ENCODE measurements around the gene AFF3. TPM values are rescaled to one million over a fixed set of nuclear protein-coding genes. Genes with fewer than 3 reads are reported as not detected.
A peak's percentile ranks its signal among the peaks of the same experiment; 100 is the strongest.

The AFF3 gene
- polyA plus RNA-seq, 1 donor (not counting 4 experiments of a cell fraction or from before 2014, with no cell fraction given) = not detected

DNA sequence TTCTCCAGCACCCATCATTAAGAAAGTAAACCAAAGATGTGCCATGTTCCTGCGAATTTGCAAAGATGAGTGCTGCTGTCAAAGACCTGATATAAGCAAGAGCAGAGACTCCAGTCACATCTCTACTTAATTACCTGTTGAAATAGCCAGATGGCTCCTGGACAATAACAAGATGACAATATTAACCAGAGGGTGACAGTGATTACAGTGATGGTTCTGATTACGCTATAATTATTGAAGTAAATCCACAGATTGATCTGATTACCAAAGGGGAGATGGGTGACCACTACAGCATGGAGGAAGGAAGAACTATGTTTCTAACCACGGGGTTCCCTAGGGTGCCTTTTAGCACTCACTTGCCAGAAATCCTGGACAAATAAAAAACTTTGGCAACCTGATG, 36.5 kb upstream of the AFF3 start:
- DNase-seq (ENCODE audit: low read depth, low spot score) (no peak), FAIRE-seq (no peak)
- no peak for TF ChIP-seq EZH2 (IDR thresholded peaks at IDR 0.05; ENCODE audit: low read length)
- no peak for TF ChIP-seq CTCF (optimal IDR thresholded peaks at IDR 0.05 in 1 of 3, IDR thresholded peaks at IDR 0.05 in 1 of 3, conservative IDR thresholded peaks at IDR 0.05 in 1 of 3; ENCODE audit: extremely low read depth in 1 of 3, insufficient read depth in 2 of 3, low read length in 3 of 3)
- no peaks in the 10 kb centered on the region for H3K4me1 ChIP-seq (ENCODE audit: control insufficient read depth, extremely low read depth, insufficient read depth, low read length)
- no peak overlapping the region for H3K4me2 ChIP-seq (ENCODE audit: control insufficient read depth, extremely low read depth, insufficient read depth, low read depth, low read length)
- H3K9me3 ChIP-seq (ENCODE audit: control insufficient read depth, low read depth, low read length) = no peaks in the 10 kb centered on the region
- H3K4me3 ChIP-seq (ENCODE audit: control insufficient read depth in 2 of 3, extremely low read depth in 1 of 3, insufficient read depth in 2 of 3, low read depth in 1 of 3, low read length in 3 of 3) = no peak overlapping the region
- H3K27me3 ChIP-seq (ENCODE audit: control insufficient read depth, extremely low read depth, insufficient read depth, low read length) = no peaks in the 10 kb centered on the region
- dilution Hi-C loops (cut with MboI; ENCODE audit: extremely low pct_ligation_motif_present, low sequenced_read_pairs) = no loop called here
- no peak overlapping the region for H3K9ac ChIP-seq (ENCODE audit: control insufficient read depth, extremely low read depth, insufficient read depth, low read length)
- no peaks in the 10 kb centered on the region for H3K9me1 ChIP-seq (ENCODE audit: control insufficient read depth, extremely low read depth, insufficient read depth, low read length)
- H3K36me3 ChIP-seq (ENCODE audit: control insufficient read depth in 2 of 2, extremely low read depth in 1 of 2, insufficient read depth in 2 of 2, low read length in 2 of 2) = no peaks in the 10 kb centered on the region
- no peaks in the 10 kb centered on the region for H4K20me1 ChIP-seq (ENCODE audit: control insufficient read depth, extremely low read depth, insufficient read depth, low read length)
- H2AFZ ChIP-seq (ENCODE audit: control insufficient read depth, low read length) = no peak overlapping the region
- no peaks in the 10 kb centered on the region for H3K79me2 ChIP-seq (ENCODE audit: control insufficient read depth, insufficient read depth, low read length)
- no peak overlapping the region for H3K27ac ChIP-seq (ENCODE audit: control insufficient read depth, insufficient read depth, low read length)

- no peak overlapping the region for H3K9ac ChIP-seq (ENCODE audit: control insufficient read depth, extremely low read depth, insufficient read depth, low read length)
- H2AFZ ChIP-seq (ENCODE audit: control insufficient read depth, low read length) = no peak overlapping the region
- no peaks in the 10 kb centered on the region for H3K4me1 ChIP-seq (ENCODE audit: control insufficient read depth, extremely low read depth, insufficient read depth, low read length)
- H3K4me2 ChIP-seq (ENCODE audit: control insufficient read depth, extremely low read depth, insufficient read depth, low read depth, low read length) = no peak overlapping the region
- dilution Hi-C loops (cut with MboI; ENCODE audit: extremely low pct_ligation_motif_present, low sequenced_read_pairs) = no loop called here
- no peak for FAIRE-seq
- no peaks in the 10 kb centered on the region for H4K20me1 ChIP-seq (ENCODE audit: control insufficient read depth, extremely low read depth, insufficient read depth, low read length)
- no peak for DNase-seq (ENCODE audit: low read depth, low spot score)
- no peaks in the 10 kb centered on the region for H3K9me1 ChIP-seq (ENCODE audit: control insufficient read depth, extremely low read depth, insufficient read depth, low read length)
- H3K4me3 ChIP-seq (ENCODE audit: control insufficient read depth in 2 of 3, extremely low read depth in 1 of 3, insufficient read depth in 2 of 3, low read depth in 1 of 3, low read length in 3 of 3) = no peak overlapping the region
- TF ChIP-seq CTCF (optimal IDR thresholded peaks at IDR 0.05 in 1 of 3, IDR thresholded peaks at IDR 0.05 in 1 of 3, conservative IDR thresholded peaks at IDR 0.05 in 1 of 3; ENCODE audit: extremely low read depth in 1 of 3, insufficient read depth in 2 of 3, low read length in 3 of 3) (peak in 2 of 3 experiments; percentile 24 to 29), EZH2 (IDR thresholded peaks at IDR 0.05; ENCODE audit: low read length) (no peak)
- H3K27me3 ChIP-seq (ENCODE audit: control insufficient read depth, extremely low read depth, insufficient read depth, low read length) = no peaks in the 10 kb centered on the region
- no peak overlapping the region for H3K27ac ChIP-seq (ENCODE audit: control insufficient read depth, insufficient read depth, low read length)
- H3K79me2 ChIP-seq (ENCODE audit: control insufficient read depth, insufficient read depth, low read length) = no peaks in the 10 kb centered on the region
- no peaks in the 10 kb centered on the region for H3K9me3 ChIP-seq (ENCODE audit: control insufficient read depth, low read depth, low read length)
- H3K36me3 ChIP-seq (ENCODE audit: control insufficient read depth in 2 of 2, extremely low read depth in 1 of 2, insufficient read depth in 2 of 2, low read length in 2 of 2) = no peaks in the 10 kb centered on the region
These were observed 35.8 kb upstream of the AFF3 start for GRCh38 chr2:100178085-100178788.

All from keratinocyte (primary cell).